Measurements from ENCODE around the gene HLTF. TPM values are rescaled to one million over a fixed set of nuclear protein-coding genes. Genes with fewer than 3 reads are reported as not detected.

HLTF gene
- total RNA-seq, 4 donors from 2014 or later = 18.3 to 28.2 (median 23.0) TPM

- WGBS, 2 donors (ENCODE audit: low coverage in 1 of 2) = 100% methylated on average over 1 of the region's 9 CpGs; no CpG with 5 or more reads in 1 of the 2 donors
- TF ChIP-seq CTCF (IDR thresholded peaks at IDR 0.05) = no peak
- TF ChIP-seq POLR2AphosphoS5 (IDR thresholded peaks at IDR 0.05) = no peak
- TF ChIP-seq EP300 (IDR thresholded peaks at IDR 0.05) = no peak
- no peak for TF ChIP-seq POLR2A (IDR thresholded peaks at IDR 0.05)
- peaks cover 0 to 13% (median 0%) of the 10 kb centered on the region in 3 donors for H3K4me1 ChIP-seq
- ATAC-seq = no peak
- no peak overlapping the region for H3K27ac ChIP-seq
- no peaks in the 10 kb centered on the region for H3K9me3 ChIP-seq
- H3K4me3 ChIP-seq = no peak overlapping the region
- H3K36me3 ChIP-seq = no peaks in the 10 kb centered on the region
- no peaks in the 10 kb centered on the region for H3K27me3 ChIP-seq
Measured at GRCh38 chr3:149118724-149119123, 32.4 kb upstream of the HLTF start.

DNA sequence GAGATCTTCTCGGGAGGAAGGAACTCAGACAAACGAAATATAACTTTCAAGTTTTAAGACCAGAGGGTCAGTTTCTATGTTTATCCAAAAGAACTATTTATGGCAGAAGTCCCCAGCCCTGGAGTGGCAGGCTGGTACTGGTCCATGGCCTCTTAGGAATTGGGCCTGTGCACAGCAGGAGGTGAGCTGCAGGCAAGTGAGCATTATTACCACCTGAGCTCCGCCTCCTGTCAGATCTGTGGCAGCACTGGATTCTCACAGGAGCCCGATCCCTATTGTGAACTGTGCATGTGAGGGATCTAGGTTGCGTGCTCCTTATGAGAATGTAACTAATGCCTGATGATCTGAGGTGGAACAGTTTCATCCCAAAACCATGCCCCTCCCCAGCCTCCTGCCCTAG, 28.8 kb upstream of the HLTF start:
- Histone ChIP-seq H3K9me3 (no peaks in the 10 kb centered on the region), H3K36me3 (no peaks in the 10 kb centered on the region), H3K27me3 (no peaks in the 10 kb centered on the region), H3K4me1 (peaks cover 0 to 13% (median 0%) of the 10 kb centered on the region in 3 donors), H3K27ac (no peak overlapping the region), H3K4me3 (no peak overlapping the region)
- no peak for ATAC-seq
- TF ChIP-seq POLR2A (IDR thresholded peaks at IDR 0.05) (no peak), EP300 (IDR thresholded peaks at IDR 0.05) (no peak), POLR2AphosphoS5 (IDR thresholded peaks at IDR 0.05) (no peak), CTCF (IDR thresholded peaks at IDR 0.05) (no peak)
- 48 to 59% methylated on average over 2 to 3 of the region's 5 CpGs for WGBS, 2 donors (ENCODE audit: low coverage in 1 of 2)

DNA sequence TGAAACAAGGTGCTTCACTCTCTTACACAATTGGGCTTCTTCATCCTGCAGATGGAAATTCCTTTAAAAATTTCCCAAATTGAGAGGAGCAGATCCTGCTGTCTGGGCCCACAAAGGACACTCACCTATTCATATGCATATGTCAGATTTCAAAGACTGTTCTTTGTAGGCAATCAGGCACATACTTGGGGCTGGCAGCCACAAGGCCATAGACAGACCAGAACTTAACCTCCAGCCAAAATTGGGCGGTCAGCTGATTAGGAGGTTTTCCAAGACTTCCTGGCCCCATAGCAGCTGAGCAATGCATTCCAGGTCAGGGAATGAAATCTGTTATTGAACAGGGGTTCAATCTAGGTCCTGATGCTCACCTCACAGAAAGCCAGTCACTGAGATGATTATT, 28.1 kb upstream of the HLTF start:
- 20% methylated on average over 1 of the region's 1 CpG; no CpG with 5 or more reads in 1 of the 2 donors for WGBS, 2 donors (ENCODE audit: low coverage in 1 of 2)
- peaks cover 0 to 13% (median 0%) of the 10 kb centered on the region in 3 donors for H3K4me1 ChIP-seq
- no peaks in the 10 kb centered on the region for H3K36me3 ChIP-seq
- H3K9me3 ChIP-seq = no peaks in the 10 kb centered on the region
- H3K27ac ChIP-seq = no peak overlapping the region
- TF ChIP-seq EP300 (IDR thresholded peaks at IDR 0.05) = no peak
- H3K4me3 ChIP-seq = no peak overlapping the region
- ATAC-seq = no peak
- no peaks in the 10 kb centered on the region for H3K27me3 ChIP-seq

DNA sequence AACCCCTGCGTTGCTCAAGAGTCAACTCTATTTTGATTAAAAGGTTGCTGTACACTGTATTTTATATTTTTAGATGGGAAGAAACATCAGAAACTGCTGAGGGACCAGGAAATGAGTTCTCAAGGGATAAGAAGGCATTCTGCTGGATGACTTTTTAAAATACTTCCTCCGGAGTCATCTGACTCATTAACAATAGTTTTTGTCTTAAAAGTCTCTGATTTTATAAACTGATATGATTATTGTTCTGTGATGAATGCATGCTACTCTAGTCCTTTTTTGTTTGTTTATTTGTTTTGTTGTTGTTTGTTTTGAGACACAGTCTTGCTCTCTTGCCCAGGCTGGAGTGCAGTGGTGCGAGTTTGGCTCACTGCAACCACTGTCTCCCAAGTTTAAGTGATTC, 18.2 kb upstream of the HLTF start:
- no peaks in the 10 kb centered on the region for H3K9me3 ChIP-seq
- H3K4me3 ChIP-seq = no peak overlapping the region
- TF ChIP-seq POLR2A (IDR thresholded peaks at IDR 0.05) = no peak
- no peak for TF ChIP-seq POLR2AphosphoS5 (IDR thresholded peaks at IDR 0.05)
- TF ChIP-seq CTCF (IDR thresholded peaks at IDR 0.05) = no peak
- TF ChIP-seq EP300 (IDR thresholded peaks at IDR 0.05) = no peak
- H3K36me3 ChIP-seq = no peaks in the 10 kb centered on the region
- no peak overlapping the region for H3K27ac ChIP-seq
- WGBS, 2 donors (ENCODE audit: low coverage in 1 of 2) = 69 to 87% methylated on average over 2 to 3 of the region's 3 CpGs
- H3K4me1 ChIP-seq = no peaks in the 10 kb centered on the region
- no peak for ATAC-seq
- no peaks in the 10 kb centered on the region for H3K27me3 ChIP-seq

DNA sequence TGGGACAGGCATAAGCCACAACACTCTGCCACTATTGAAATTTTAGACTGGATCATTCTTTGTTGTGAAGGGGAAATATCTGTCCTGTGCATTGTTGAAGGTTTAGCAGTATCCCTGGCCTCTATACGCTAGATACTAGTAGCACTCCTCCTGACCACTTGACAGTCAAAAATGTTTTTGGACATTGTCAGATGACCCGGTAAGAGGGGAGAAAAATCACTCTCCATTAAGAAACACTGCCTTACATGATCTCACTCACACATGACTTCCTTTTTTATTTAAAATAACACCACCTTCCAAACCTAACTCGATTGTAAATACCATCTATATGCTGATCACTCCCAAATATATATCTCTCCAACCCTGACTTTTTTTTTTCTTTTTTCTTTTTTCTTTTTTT, 15.3 kb upstream of the HLTF start:
- TF ChIP-seq POLR2A (IDR thresholded peaks at IDR 0.05) (no peak), POLR2AphosphoS5 (IDR thresholded peaks at IDR 0.05) (no peak), CTCF (IDR thresholded peaks at IDR 0.05) (no peak), EP300 (IDR thresholded peaks at IDR 0.05) (no peak)
- H3K4me3 ChIP-seq = no peak overlapping the region
- 87 to 97% methylated on average over 3 of the region's 3 CpGs for WGBS, 2 donors (ENCODE audit: low coverage in 1 of 2)
- H3K27ac ChIP-seq = no peak overlapping the region
- H3K27me3 ChIP-seq = no peaks in the 10 kb centered on the region
- no peaks in the 10 kb centered on the region for H3K36me3 ChIP-seq
- no peak for ATAC-seq
- no peaks in the 10 kb centered on the region for H3K9me3 ChIP-seq
- no peaks in the 10 kb centered on the region for H3K4me1 ChIP-seq
